Transverse colon (tissue), 1 donor: Measurements from ENCODE around the gene ANKS4B.

ENCODE experiments used
- EP300 ChIP-seq: sonication (generic); formaldehyde crosslinking; IDR thresholded peaks from one replicate; pipeline ENCODE4 v1.6.1; 2017; ENCODE audit warnings: antibody characterized with exemption, low read depth
- POLR2A ChIP-seq: fragments of 450-650 bp; IDR thresholded peaks from one replicate; pipeline ENCODE4 v1.6.1; 2016; ENCODE audit warnings: antibody characterized with exemption, mild to moderate bottlenecking, moderate library complexity

DNA sequence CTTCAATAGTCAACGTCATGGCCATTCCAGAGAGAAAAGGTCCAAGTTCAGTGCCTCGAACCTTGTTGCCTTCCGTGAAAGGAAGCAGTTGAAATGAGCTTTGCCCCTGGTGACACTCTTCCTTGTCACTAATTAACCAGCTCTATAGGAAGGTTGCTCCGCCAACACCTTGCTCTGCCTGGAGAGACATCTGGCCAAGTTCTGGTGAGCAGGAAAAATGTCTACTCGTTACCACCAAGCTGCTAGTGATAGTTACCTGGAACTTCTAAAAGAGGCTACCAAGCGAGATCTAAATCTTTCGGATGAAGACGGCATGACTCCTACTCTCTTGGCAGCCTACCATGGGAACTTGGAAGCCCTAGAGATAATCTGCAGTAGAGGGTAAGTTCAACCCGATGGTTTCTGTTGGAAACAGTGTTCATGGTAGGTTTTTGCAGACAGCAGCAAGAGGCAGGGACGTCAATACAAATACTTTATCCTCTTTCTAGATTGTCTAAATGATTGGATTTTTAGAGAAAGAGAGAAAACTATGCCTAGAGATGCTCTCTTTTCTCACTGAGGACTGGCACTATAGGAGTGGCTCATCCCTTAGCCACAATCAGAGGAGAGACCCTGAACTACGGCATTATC, at the start of gene ANKS4B:
- TF ChIP-seq EP300 = no peak
- peak; percentile 82 for TF ChIP-seq POLR2A
